HepG2 (cell line): ENCODE results near the gene PTS. TPM values are rescaled to one million over a fixed set of nuclear protein-coding genes. Genes with fewer than 3 reads are reported as not detected.

Source experiments
- BRD4 ChIP-seq: sonication (generic); formaldehyde crosslinking; IDR thresholded peaks from 2 replicates; pipeline ENCODE4 v1.4.0; 2020; ENCODE audit warnings: missing genetic modification reagents
- CBX1 ChIP-seq: IDR thresholded peaks from one replicate; pipeline ENCODE4 v1.6.1; 2016; ENCODE audit warnings: antibody characterized with exemption, low read depth
- NFIC ChIP-seq: IDR thresholded peaks from 2 replicates; pipeline ENCODE4 v1.6.1; 2012; ENCODE audit warnings: mild to moderate bottlenecking, low read length, inconsistent platforms
- NR2F1 ChIP-seq, 2 experiments: fragments of 450-650 bp in 1 of 2; formaldehyde crosslinking in 1 of 2; IDR thresholded peaks; 2 replicates each; pipeline versions ENCODE4 v1.5.0 to v1.6.1; 2016 to 2020; ENCODE audit warnings: mild to moderate bottlenecking in 1 of 2, missing compliant biosample characterization in 1 of 2, missing genetic modification reagents in 1 of 2, moderate library complexity in 1 of 2
- RFX5 ChIP-seq: IDR thresholded peaks from 2 replicates; pipeline ENCODE4 v1.6.1; 2011; ENCODE audit warnings: low read depth, low read length, improper control_type of control experiment
- RXRA ChIP-seq: sonication (generic); formaldehyde crosslinking; IDR thresholded peaks from 2 replicates; pipeline ENCODE4 v1.5.1; 2020; ENCODE audit warnings: missing genetic modification reagents
- SOX13 ChIP-seq, 3 experiments: fragments of 450-650 bp in 1 of 3; sonication (generic) in 1 of 3; formaldehyde crosslinking in 1 of 3; IDR thresholded peaks in 2 of 3; conservative IDR thresholded peaks in 1 of 3; 2 replicates each; pipeline versions ENCODE4 v1.5.0 to v1.6.1; 2016 to 2020; ENCODE audit warnings: antibody characterized with exemption in 1 of 3, mild to moderate bottlenecking in 1 of 3, missing compliant biosample characterization in 1 of 3, missing genetic modification reagents in 1 of 3, moderate library complexity in 1 of 3
- ZNF205 ChIP-seq: IDR thresholded peaks from 2 replicates; pipeline ENCODE4 v1.6.1; 2018; ENCODE audit warnings: missing biosample characterization, missing genetic modification reagents
- ZNF3 ChIP-seq: IDR thresholded peaks from 2 replicates; pipeline ENCODE4 v1.7.0; 2017; ENCODE audit warnings: inconsistent platforms
- ZNF451 ChIP-seq: sonication (generic); formaldehyde crosslinking; IDR thresholded peaks from 2 replicates; pipeline ENCODE4 v1.5.0; 2020; ENCODE audit warnings: mild to moderate bottlenecking, missing genetic modification reagents
- ZNF713 ChIP-seq: sonication (generic); formaldehyde crosslinking; IDR thresholded peaks from 2 replicates; pipeline ENCODE4 v1.4.0; 2020; ENCODE audit warnings: mild to moderate bottlenecking, missing genetic modification reagents
- ZSCAN12 ChIP-seq: sonication (generic); formaldehyde crosslinking; IDR thresholded peaks from 2 replicates; pipeline ENCODE4 v1.9.0; 2021; ENCODE audit warnings: mild to moderate bottlenecking, missing genetic modification reagents
- ZSCAN21 ChIP-seq: sonication (generic); formaldehyde crosslinking; IDR thresholded peaks from 2 replicates; pipeline ENCODE4 v1.8.0; 2022; ENCODE audit warnings: mild to moderate bottlenecking, missing genetic modification reagents, moderate library complexity, borderline replicate concordance
- polyA plus RNA-seq, 8 experiments: library from polyadenylated mRNA; depleted of rRNA in 3 of 8; stranded (reverse) in 7 of 8; unstranded in 1 of 8; fragments of >200 nt; fragmentation: Illumina TruSeq in 4 of 8; extraction: Trizol in 4 of 8; gene quantifications; 2 replicates each; pipeline versions ENCODE4 v1.2.1 to v1.2.3, GENCODE V29; 2011 to 2016; ENCODE audit warnings: low read depth in 4 of 8, missing spikeins in 1 of 8, mixed read lengths in 1 of 8; ENCODE audit not compliant: insufficient read depth in 1 of 8
- total RNA-seq, 5 experiments: library from RNA; depleted of rRNA; stranded (reverse); fragments of >200 nt; fragmentation: Illumina TruSeq; extraction: Trizol; gene quantifications; 2 replicates each; pipeline ENCODE4 v1.2.3, GENCODE V29; 2016; ENCODE audit warnings: low read depth in 1 of 5
- TF ChIP-seq, protein P1 (sequence below): IDR thresholded peaks from 2 replicates; pipeline ENCODE4 v1.6.1; 2016; ENCODE audit warnings: low read depth
- TF ChIP-seq, protein P2 (sequence below): sonication (generic); formaldehyde crosslinking; IDR thresholded peaks from 2 replicates; pipeline ENCODE4 v1.4.0; 2020; ENCODE audit warnings: missing genetic modification reagents
- TF ChIP-seq, protein P3 (sequence below): fragments of 450-650 bp; IDR thresholded peaks from 2 replicates; pipeline ENCODE4 v1.6.1; 2016
- TF ChIP-seq, protein P4 (sequence below): sonication (generic); formaldehyde crosslinking; IDR thresholded peaks from 2 replicates; pipeline ENCODE4 v1.8.0; 2022; ENCODE audit warnings: missing genetic modification reagents, mild to moderate bottlenecking, borderline replicate concordance
- TF ChIP-seq, protein P5 (sequence below): IDR thresholded peaks from 2 replicates; pipeline ENCODE4 v1.6.1; 2016; ENCODE audit warnings: mild to moderate bottlenecking, missing biosample characterization, missing genetic modification reagents
- TF ChIP-seq, protein P6 (sequence below): sonication (generic); formaldehyde crosslinking; IDR thresholded peaks from 2 replicates; pipeline ENCODE4 v1.4.0; 2020; ENCODE audit warnings: missing genetic modification reagents

PTS gene
- total and polyA plus RNA-seq, 2 of the 13 experiments (the other 11 are each of a cell fraction or from before 2014, with no cell fraction given), result 33.6 to 49.3 TPM

DNA sequence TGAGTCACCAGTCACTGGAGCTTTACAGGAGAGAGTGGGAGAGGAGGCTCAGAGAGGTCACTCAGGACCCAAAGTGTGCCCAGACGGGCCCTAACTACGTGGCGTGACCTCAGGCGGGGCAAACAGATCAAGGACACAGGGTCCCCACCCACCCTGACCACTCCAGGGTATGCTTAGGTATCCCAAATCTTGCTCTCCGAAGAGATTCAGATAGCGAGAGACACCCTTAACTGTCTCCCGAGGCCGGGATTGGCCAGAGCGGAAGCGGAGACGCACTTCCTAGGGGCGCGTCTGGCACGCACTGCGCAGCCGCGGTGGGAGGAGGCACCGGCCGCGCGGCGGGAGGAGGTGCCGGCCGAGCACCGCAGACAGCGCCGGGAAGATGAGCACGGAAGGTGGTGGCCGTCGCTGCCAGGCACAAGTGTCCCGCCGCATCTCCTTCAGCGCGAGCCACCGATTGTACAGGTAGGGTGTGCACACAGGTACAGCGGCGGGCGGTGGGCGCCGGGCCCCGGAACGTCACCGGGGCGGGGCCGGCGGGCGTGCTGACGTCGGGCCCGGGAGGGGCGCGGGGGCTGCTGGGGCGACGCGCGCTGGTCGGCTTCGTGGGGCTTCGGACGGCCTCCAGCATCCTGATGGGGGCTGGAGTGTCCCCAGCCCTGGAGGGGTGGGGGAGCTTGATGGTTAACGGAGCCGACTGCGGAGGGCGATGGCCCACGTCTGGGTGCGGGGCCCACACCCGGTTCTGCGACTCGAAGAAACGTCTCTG, at the start of gene PTS (continued):
- TF ChIP-seq RXRA (0 out of 2 replicates have a peak, but pooled peaks have one; percentile 53), NR2F1 (CRISPR knock-in tag; IDR thresholded peaks at IDR 0.05) (peak in 1 of 2 experiments; percentile 7; a peak in 2 of 4 replicates), ZNF451 (0 out of 2 replicates have a peak, but pooled peaks have one; percentile 74), ZSCAN21 (peak; percentile 65; the same call in 1 of the 2 replicates), SOX13 (IDR thresholded peaks at IDR 0.05) (no peak), SOX13 (CRISPR knock-in tag; conservative IDR thresholded peaks at IDR 0.05 in 1 of 2, IDR thresholded peaks at IDR 0.05 in 1 of 2) (no peak; a peak in 1 of 4 replicates), ZSCAN12 (no peak), ZNF205 (CRISPR knock-in tag) (peak; percentile 59), ZNF3 (no peak), CBX1 (peak; percentile 50), BRD4 (no peak), NFIC (no peak), ZNF713 (no peak), RFX5 (no peak)
- TF ChIP-seq, protein P1, sequence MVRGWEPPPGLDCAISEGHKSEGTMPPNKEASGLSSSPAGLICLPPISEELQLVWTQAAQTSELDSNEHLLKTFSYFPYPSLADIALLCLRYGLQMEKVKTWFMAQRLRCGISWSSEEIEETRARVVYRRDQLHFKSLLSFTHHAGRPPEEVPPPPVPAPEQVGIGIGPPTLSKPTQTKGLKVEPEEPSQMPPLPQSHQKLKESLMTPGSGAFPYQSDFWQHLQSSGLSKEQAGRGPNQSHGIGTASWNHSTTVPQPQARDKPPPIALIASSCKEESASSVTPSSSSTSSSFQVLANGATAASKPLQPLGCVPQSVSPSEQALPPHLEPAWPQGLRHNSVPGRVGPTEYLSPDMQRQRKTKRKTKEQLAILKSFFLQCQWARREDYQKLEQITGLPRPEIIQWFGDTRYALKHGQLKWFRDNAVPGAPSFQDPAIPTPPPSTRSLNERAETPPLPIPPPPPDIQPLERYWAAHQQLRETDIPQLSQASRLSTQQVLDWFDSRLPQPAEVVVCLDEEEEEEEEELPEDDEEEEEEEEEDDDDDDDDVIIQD, result no peak
- TF ChIP-seq, protein P2, sequence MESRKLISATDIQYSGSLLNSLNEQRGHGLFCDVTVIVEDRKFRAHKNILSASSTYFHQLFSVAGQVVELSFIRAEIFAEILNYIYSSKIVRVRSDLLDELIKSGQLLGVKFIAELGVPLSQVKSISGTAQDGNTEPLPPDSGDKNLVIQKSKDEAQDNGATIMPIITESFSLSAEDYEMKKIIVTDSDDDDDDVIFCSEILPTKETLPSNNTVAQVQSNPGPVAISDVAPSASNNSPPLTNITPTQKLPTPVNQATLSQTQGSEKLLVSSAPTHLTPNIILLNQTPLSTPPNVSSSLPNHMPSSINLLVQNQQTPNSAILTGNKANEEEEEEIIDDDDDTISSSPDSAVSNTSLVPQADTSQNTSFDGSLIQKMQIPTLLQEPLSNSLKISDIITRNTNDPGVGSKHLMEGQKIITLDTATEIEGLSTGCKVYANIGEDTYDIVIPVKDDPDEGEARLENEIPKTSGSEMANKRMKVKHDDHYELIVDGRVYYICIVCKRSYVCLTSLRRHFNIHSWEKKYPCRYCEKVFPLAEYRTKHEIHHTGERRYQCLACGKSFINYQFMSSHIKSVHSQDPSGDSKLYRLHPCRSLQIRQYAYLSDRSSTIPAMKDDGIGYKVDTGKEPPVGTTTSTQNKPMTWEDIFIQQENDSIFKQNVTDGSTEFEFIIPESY, result no peak
- TF ChIP-seq, protein P3, sequence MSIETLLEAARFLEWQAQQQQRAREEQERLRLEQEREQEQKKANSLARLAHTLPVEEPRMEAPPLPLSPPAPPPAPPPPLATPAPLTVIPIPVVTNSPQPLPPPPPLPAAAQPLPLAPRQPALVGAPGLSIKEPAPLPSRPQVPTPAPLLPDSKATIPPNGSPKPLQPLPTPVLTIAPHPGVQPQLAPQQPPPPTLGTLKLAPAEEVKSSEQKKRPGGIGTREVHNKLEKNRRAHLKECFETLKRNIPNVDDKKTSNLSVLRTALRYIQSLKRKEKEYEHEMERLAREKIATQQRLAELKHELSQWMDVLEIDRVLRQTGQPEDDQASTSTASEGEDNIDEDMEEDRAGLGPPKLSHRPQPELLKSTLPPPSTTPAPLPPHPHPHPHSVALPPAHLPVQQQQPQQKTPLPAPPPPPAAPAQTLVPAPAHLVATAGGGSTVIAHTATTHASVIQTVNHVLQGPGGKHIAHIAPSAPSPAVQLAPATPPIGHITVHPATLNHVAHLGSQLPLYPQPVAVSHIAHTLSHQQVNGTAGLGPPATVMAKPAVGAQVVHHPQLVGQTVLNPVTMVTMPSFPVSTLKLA, result no peak
- TF ChIP-seq, protein P4, sequence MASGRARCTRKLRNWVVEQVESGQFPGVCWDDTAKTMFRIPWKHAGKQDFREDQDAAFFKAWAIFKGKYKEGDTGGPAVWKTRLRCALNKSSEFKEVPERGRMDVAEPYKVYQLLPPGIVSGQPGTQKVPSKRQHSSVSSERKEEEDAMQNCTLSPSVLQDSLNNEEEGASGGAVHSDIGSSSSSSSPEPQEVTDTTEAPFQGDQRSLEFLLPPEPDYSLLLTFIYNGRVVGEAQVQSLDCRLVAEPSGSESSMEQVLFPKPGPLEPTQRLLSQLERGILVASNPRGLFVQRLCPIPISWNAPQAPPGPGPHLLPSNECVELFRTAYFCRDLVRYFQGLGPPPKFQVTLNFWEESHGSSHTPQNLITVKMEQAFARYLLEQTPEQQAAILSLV, result peak; percentile 78; the same call in 1 of the 2 replicates
- TF ChIP-seq, protein P5, sequence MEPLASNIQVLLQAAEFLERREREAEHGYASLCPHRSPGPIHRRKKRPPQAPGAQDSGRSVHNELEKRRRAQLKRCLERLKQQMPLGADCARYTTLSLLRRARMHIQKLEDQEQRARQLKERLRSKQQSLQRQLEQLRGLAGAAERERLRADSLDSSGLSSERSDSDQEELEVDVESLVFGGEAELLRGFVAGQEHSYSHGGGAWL (CRISPR knock-in tag), result peak; percentile 91
- TF ChIP-seq, protein P6, sequence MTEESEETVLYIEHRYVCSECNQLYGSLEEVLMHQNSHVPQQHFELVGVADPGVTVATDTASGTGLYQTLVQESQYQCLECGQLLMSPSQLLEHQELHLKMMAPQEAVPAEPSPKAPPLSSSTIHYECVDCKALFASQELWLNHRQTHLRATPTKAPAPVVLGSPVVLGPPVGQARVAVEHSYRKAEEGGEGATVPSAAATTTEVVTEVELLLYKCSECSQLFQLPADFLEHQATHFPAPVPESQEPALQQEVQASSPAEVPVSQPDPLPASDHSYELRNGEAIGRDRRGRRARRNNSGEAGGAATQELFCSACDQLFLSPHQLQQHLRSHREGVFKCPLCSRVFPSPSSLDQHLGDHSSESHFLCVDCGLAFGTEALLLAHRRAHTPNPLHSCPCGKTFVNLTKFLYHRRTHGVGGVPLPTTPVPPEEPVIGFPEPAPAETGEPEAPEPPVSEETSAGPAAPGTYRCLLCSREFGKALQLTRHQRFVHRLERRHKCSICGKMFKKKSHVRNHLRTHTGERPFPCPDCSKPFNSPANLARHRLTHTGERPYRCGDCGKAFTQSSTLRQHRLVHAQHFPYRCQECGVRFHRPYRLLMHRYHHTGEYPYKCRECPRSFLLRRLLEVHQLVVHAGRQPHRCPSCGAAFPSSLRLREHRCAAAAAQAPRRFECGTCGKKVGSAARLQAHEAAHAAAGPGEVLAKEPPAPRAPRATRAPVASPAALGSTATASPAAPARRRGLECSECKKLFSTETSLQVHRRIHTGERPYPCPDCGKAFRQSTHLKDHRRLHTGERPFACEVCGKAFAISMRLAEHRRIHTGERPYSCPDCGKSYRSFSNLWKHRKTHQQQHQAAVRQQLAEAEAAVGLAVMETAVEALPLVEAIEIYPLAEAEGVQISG, result peak; percentile 79
